HG03432 (cell line): ENCODE measurements around the gene ZBTB38.

Source experiments
- ATAC-seq: cut with Tn5 transposase; IDR thresholded peaks from one replicate; pipeline ENCODE4 v1.9.1; 2021; ENCODE audit warnings: mild to moderate bottlenecking, moderate library complexity; ENCODE audit not compliant: unreplicated experiment

Gene ZBTB38

GRCh38 chr3:141385406-141386125 is 17.3 kb downstream of the ZBTB38 start:
- ATAC-seq = peak; percentile 2

- ATAC-seq = peak; percentile 25
These were observed 17.8 kb downstream of the ZBTB38 start for GRCh38 chr3:141386126-141386488.

GRCh38 chr3:141386611-141387111 is 18.4 kb downstream of the ZBTB38 start:
- ATAC-seq = peak; percentile 35

- no peak for ATAC-seq
These were observed 19.2 kb downstream of the ZBTB38 start for GRCh38 chr3:141387516-141387915.

GRCh38 chr3:141388395-141388794 is 20.1 kb downstream of the ZBTB38 start:
- ATAC-seq = no peak

- ATAC-seq = no peak
These were observed 20.7 kb downstream of the ZBTB38 start for GRCh38 chr3:141388823-141389621.

GRCh38 chr3:141389703-141390102 is 21.4 kb downstream of the ZBTB38 start:
- no peak for ATAC-seq

- ATAC-seq = no peak
These were observed 22.4 kb downstream of the ZBTB38 start for GRCh38 chr3:141390747-141391146.

GRCh38 chr3:141391298-141391990 is 23.1 kb downstream of the ZBTB38 start:
- ATAC-seq = no peak

GRCh38 chr3:141391991-141392316 is 23.6 kb downstream of the ZBTB38 start:
- no peak for ATAC-seq

- ATAC-seq = no peak
These were observed 24.1 kb downstream of the ZBTB38 start for GRCh38 chr3:141392416-141392815.

GRCh38 chr3:141392897-141393734 is 24.8 kb downstream of the ZBTB38 start:
- no peak for ATAC-seq

GRCh38 chr3:141393735-141394076 is 25.4 kb downstream of the ZBTB38 start:
- ATAC-seq = no peak

GRCh38 chr3:141394560-141394959 is 26.3 kb downstream of the ZBTB38 start:
- ATAC-seq = no peak

GRCh38 chr3:141395005-141395589 is 26.8 kb downstream of the ZBTB38 start:
- no peak for ATAC-seq

GRCh38 chr3:141397996-141398395 is 29.7 kb downstream of the ZBTB38 start:
- no peak for ATAC-seq

- ATAC-seq = no peak
These were observed 30.9 kb downstream of the ZBTB38 start for GRCh38 chr3:141399200-141399599.

GRCh38 chr3:141400073-141400971 is 32.0 kb downstream of the ZBTB38 start:
- no peak for ATAC-seq

- ATAC-seq = no peak
These were observed 32.8 kb downstream of the ZBTB38 start for GRCh38 chr3:141401095-141401494.
